Activated gamma-delta T cell treated with Interleukin-2 at 50 U/mL for 16 hours (primary cell): ENCODE measurements around the gene RAD50.

ENCODE experiments used
- DNase-seq: peaks from one replicate; pipeline ENCODE4 v3.0.0-alpha.2; 2020

Gene RAD50

GRCh38 chr5:132662925-132663770 lies 106.4 kb downstream of the RAD50 start:
- DNase-seq = no peak

- DNase-seq = no peak
Measured at GRCh38 chr5:132663771-132664695, 107.3 kb downstream of the RAD50 start.

GRCh38 chr5:132664696-132665209 lies 108.0 kb downstream of the RAD50 start:
- no peak for DNase-seq

- DNase-seq = no peak
Measured at GRCh38 chr5:132665574-132666080, 108.8 kb downstream of the RAD50 start.

GRCh38 chr5:132666310-132667123 lies 109.7 kb downstream of the RAD50 start:
- no peak for DNase-seq

- DNase-seq = no peak
Measured at GRCh38 chr5:132667309-132667708, 110.5 kb downstream of the RAD50 start.

- DNase-seq = no peak
Measured at GRCh38 chr5:132667761-132668705, 111.3 kb downstream of the RAD50 start.

- DNase-seq = no peak
Measured at GRCh38 chr5:132668706-132669454, 112.1 kb downstream of the RAD50 start.

- DNase-seq = no peak
Measured at GRCh38 chr5:132669455-132669820, 112.7 kb downstream of the RAD50 start.

GRCh38 chr5:132669966-132670882 lies 113.4 kb downstream of the RAD50 start:
- DNase-seq = no peak

GRCh38 chr5:132671000-132671399 lies 114.2 kb downstream of the RAD50 start:
- DNase-seq = no peak

- DNase-seq = no peak
Measured at GRCh38 chr5:132673488-132673887, 116.7 kb downstream of the RAD50 start.

GRCh38 chr5:132673939-132674630 lies 117.3 kb downstream of the RAD50 start, which contains the start of gene IL4:
Gene IL4, plus strand, starts transcription at chr5:132673989. Its CDS starts 62 bp downstream, at chr5:132674051.
- no peak for DNase-seq

GRCh38 chr5:132674671-132675506 lies 118.1 kb downstream of the RAD50 start:
- no peak for DNase-seq

GRCh38 chr5:132675936-132676689 lies 119.3 kb downstream of the RAD50 start:
- DNase-seq = no peak

GRCh38 chr5:132677191-132677590 lies 120.4 kb downstream of the RAD50 start:
- no peak for DNase-seq
